GM12801 (cell line): Measurements from ENCODE around the gene ZBP1.

Experiments used
- CTCF ChIP-seq: IDR thresholded peaks from one replicate; pipeline ENCODE4 v1.5.1; 2011; ENCODE audit warnings: control low read depth; ENCODE audit not compliant: insufficient read length; ENCODE audit errors: extremely low read depth

The ZBP1 gene

GRCh38 chr20:57558614-57559288, 61.5 kb downstream of the ZBP1 start:
- no peak for TF ChIP-seq CTCF

- no peak for TF ChIP-seq CTCF
Measured at GRCh38 chr20:57557926-57558613, 62.2 kb downstream of the ZBP1 start.

GRCh38 chr20:57556980-57557274, 63.3 kb downstream of the ZBP1 start:
- no peak for TF ChIP-seq CTCF

- TF ChIP-seq CTCF = no peak
Measured at GRCh38 chr20:57555457-57556184, 64.6 kb downstream of the ZBP1 start.
